ENCODE data around the gene TRIM16.

Gene TRIM16

DNA sequence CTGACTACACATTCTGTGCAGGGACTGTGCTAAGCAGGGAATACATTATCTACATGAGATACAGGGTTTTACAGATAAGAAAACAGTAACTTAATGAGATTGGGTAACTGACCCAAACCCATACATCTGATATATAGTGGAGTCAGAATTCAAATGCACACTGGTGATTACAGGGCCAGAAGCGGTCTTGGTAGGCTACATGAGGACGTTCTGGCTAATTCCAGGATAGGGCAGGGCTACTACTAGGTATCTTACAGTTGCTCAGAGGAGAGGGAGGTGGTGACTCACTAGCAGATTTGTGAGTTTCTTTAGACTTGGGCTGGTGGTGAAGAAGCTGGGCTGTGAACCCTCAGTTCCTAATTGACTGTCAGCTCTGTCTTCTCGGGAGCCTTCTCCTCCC lies 21.4 kb downstream of the TRIM16 start:
- no peak for DNase-seq (ENCODE audit: low read depth in 1 of 2, low spot score in 1 of 2)
- no peak overlapping the region for H3K4me3 ChIP-seq (replicated peaks; ENCODE audit: insufficient read depth, low read length)
- TF ChIP-seq POLR2AphosphoS5 (IDR thresholded peaks at IDR 0.05; ENCODE audit: low read depth), result no peak
- TF ChIP-seq REST (IDR thresholded peaks at IDR 0.05; ENCODE audit: insufficient replicate concordance, low read depth), result no peak
- TF ChIP-seq, protein P1, sequence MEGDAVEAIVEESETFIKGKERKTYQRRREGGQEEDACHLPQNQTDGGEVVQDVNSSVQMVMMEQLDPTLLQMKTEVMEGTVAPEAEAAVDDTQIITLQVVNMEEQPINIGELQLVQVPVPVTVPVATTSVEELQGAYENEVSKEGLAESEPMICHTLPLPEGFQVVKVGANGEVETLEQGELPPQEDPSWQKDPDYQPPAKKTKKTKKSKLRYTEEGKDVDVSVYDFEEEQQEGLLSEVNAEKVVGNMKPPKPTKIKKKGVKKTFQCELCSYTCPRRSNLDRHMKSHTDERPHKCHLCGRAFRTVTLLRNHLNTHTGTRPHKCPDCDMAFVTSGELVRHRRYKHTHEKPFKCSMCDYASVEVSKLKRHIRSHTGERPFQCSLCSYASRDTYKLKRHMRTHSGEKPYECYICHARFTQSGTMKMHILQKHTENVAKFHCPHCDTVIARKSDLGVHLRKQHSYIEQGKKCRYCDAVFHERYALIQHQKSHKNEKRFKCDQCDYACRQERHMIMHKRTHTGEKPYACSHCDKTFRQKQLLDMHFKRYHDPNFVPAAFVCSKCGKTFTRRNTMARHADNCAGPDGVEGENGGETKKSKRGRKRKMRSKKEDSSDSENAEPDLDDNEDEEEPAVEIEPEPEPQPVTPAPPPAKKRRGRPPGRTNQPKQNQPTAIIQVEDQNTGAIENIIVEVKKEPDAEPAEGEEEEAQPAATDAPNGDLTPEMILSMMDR (IDR thresholded peaks at IDR 0.05; ENCODE audit: insufficient read depth, low read length), result no peak
- no peak for TF ChIP-seq SPI1 (IDR thresholded peaks at IDR 0.05; ENCODE audit: borderline replicate concordance, low read depth)
- no peak for TF ChIP-seq GABPA (IDR thresholded peaks at IDR 0.05; ENCODE audit: low read depth)
- no peaks in the 10 kb centered on the region for H3K27me3 ChIP-seq (ENCODE audit: insufficient read depth, poor library complexity, severe bottlenecking)
- H3K27ac ChIP-seq (replicated peaks), result no peak overlapping the region

DNA sequence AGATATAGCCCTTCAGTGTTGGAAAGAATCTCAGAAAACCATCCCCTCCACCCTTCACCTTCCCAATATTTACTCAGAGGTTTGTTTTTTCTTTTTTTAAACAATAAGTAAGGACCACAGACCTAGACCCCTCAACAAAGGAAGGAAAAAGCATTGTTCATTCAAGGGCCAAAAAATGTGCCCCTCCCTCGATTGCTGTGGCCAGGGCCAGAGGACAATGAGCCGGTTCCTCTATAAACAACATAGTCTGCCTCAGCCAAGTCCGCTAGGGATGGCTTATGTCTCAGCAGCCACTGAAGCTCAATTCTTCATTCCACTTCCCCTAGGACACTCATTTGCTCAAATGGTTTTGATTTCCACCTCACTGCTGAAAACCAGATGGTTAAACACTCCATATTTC lies 24.0 kb downstream of the TRIM16 start:
- TF ChIP-seq SPI1 (IDR thresholded peaks at IDR 0.05; ENCODE audit: borderline replicate concordance, low read depth) (no peak), GABPA (IDR thresholded peaks at IDR 0.05; ENCODE audit: low read depth) (no peak), REST (IDR thresholded peaks at IDR 0.05; ENCODE audit: insufficient replicate concordance, low read depth) (no peak), POLR2AphosphoS5 (IDR thresholded peaks at IDR 0.05; ENCODE audit: low read depth) (no peak)
- TF ChIP-seq, protein P1 (IDR thresholded peaks at IDR 0.05; ENCODE audit: insufficient read depth, low read length), result no peak
- Histone ChIP-seq H3K4me3 (replicated peaks; ENCODE audit: insufficient read depth, low read length) (no peak overlapping the region), H3K27ac (replicated peaks) (no peak overlapping the region), H3K27me3 (ENCODE audit: insufficient read depth, poor library complexity, severe bottlenecking) (no peaks in the 10 kb centered on the region)
- DNase-seq (ENCODE audit: low read depth in 1 of 2, low spot score in 1 of 2), result no peak

GRCh38 chr17:15659663-15660062 lies 24.4 kb downstream of the TRIM16 start:
- H3K4me3 ChIP-seq (replicated peaks; ENCODE audit: insufficient read depth, low read length), result no peak overlapping the region
- TF ChIP-seq GABPA (IDR thresholded peaks at IDR 0.05; ENCODE audit: low read depth) (no peak), POLR2AphosphoS5 (IDR thresholded peaks at IDR 0.05; ENCODE audit: low read depth) (no peak), SPI1 (IDR thresholded peaks at IDR 0.05; ENCODE audit: borderline replicate concordance, low read depth) (no peak), REST (IDR thresholded peaks at IDR 0.05; ENCODE audit: insufficient replicate concordance, low read depth) (no peak)
- TF ChIP-seq, protein P1 (IDR thresholded peaks at IDR 0.05; ENCODE audit: insufficient read depth, low read length), result no peak
- no peak overlapping the region for H3K27ac ChIP-seq (replicated peaks)
- no peak for DNase-seq (ENCODE audit: low read depth in 1 of 2, low spot score in 1 of 2)
- no peaks in the 10 kb centered on the region for H3K27me3 ChIP-seq (ENCODE audit: insufficient read depth, poor library complexity, severe bottlenecking)

Data from HL-60 (cell line).